ENCODE data around the gene SAMD5. TPM values are rescaled to one million over a fixed set of nuclear protein-coding genes. Genes with fewer than 3 reads are reported as not detected.

The SAMD5 gene
- polyA plus RNA-seq, 1 experiment: 3.3 TPM

- H3K36me3 ChIP-seq (ENCODE audit: control insufficient read depth, insufficient read depth, low read length): no peaks in the 10 kb centered on the region
- H3K27me3 ChIP-seq (ENCODE audit: control insufficient read depth, insufficient read depth, low read length): no peaks in the 10 kb centered on the region
- no peak for TF ChIP-seq CTCF (IDR thresholded peaks at IDR 0.05; ENCODE audit: insufficient read depth, low read depth, low read length)
- CTCF ChIA-PET: no interaction called here
- no peak for DNase-seq (ENCODE audit: low read depth)
- H3K4me3 ChIP-seq (ENCODE audit: low read depth, low read length): no peak overlapping the region
- POLR2A ChIA-PET: no interaction called here
Observed at GRCh38 chr6:147547369-147547902, 38.9 kb downstream of the SAMD5 start.

DNA sequence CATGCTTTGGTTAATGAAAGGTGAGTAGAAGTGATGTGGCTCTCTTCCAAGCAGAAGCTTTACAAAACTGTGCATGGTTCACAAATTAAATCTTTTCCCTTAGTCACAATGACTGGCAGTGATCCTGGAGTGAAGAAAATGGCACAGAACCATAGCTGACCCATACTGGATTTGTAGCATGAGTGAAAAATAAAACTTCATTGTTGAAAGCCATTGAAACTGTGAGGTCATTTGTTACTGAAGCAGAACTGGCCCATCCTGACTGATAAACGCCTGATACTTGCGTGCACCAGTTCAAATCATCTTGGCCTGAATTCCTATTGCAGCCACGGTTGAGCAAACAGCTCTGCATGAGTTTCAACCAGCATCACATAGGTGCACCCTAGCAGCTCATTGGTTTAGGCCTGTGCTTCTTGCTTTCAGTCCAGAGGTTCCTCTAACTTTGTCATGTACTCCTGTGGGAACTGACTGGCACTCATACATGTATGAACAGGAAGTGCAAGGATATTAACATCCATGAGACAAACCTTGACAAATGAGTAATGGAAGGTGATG, 40.5 kb downstream of the SAMD5 start:
- TF ChIP-seq CTCF (IDR thresholded peaks at IDR 0.05; ENCODE audit: insufficient read depth, low read depth, low read length): no peak
- Histone ChIP-seq H3K27me3 (ENCODE audit: control insufficient read depth, insufficient read depth, low read length) (no peaks in the 10 kb centered on the region), H3K4me3 (ENCODE audit: low read depth, low read length) (no peak overlapping the region), H3K36me3 (ENCODE audit: control insufficient read depth, insufficient read depth, low read length) (no peaks in the 10 kb centered on the region)
- no peak for DNase-seq (ENCODE audit: low read depth)
- CTCF ChIA-PET: no interaction called here
- POLR2A ChIA-PET: no interaction called here

DNA sequence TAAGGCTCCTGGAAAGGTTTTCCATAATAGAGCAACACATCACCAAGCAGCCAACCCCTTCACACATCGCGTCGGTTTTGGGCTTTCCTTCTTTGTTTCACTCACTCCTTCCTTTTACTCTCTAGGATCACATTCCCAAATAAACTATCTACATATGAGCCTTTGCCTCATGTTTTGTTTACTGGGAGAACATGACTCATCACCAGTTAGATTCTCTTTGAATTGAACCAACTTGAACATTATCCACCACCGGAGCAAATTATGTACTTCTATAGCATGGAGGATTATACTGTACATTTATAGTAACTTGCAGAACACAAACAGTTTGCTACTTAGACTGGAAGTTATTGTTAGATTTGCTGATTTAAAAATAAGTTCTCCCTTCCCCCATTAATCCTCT, 41.0 kb downstream of the SAMD5 start:
- Histone ChIP-seq H3K4me3 (ENCODE audit: low read depth, low read length) (no peak overlapping the region), H3K36me3 (ENCODE audit: control insufficient read depth, insufficient read depth, low read length) (no peaks in the 10 kb centered on the region), H3K27me3 (ENCODE audit: control insufficient read depth, insufficient read depth, low read length) (no peaks in the 10 kb centered on the region)
- DNase-seq (ENCODE audit: low read depth): no peak
- TF ChIP-seq CTCF (IDR thresholded peaks at IDR 0.05; ENCODE audit: insufficient read depth, low read depth, low read length): no peak
- POLR2A ChIA-PET: no interaction called here
- CTCF ChIA-PET: no interaction called here

- ChIA-PET CTCF (interaction anchor here (0.6 kb wide), 1 partner anchor 428 kb away, joined by 3 read pairs; no protein-coding TSS in a partner anchor), POLR2A (no interaction called here)
- H3K27me3 ChIP-seq (ENCODE audit: control insufficient read depth, insufficient read depth, low read length): no peaks in the 10 kb centered on the region
- H3K4me3 ChIP-seq (ENCODE audit: low read depth, low read length): no peak overlapping the region
- no peak for DNase-seq (ENCODE audit: low read depth)
- TF ChIP-seq CTCF (IDR thresholded peaks at IDR 0.05; ENCODE audit: insufficient read depth, low read depth, low read length): no peak
- H3K36me3 ChIP-seq (ENCODE audit: control insufficient read depth, insufficient read depth, low read length): no peaks in the 10 kb centered on the region
Observed at GRCh38 chr6:147551976-147552375, 43.5 kb downstream of the SAMD5 start.

GRCh38 chr6:147553099-147553498, 44.6 kb downstream of the SAMD5 start:
- no peak for DNase-seq (ENCODE audit: low read depth)
- ChIA-PET POLR2A (no interaction called here), CTCF (no interaction called here)
- H3K27me3 ChIP-seq (ENCODE audit: control insufficient read depth, insufficient read depth, low read length): no peaks in the 10 kb centered on the region
- no peak for TF ChIP-seq CTCF (IDR thresholded peaks at IDR 0.05; ENCODE audit: insufficient read depth, low read depth, low read length)
- no peak overlapping the region for H3K4me3 ChIP-seq (ENCODE audit: low read depth, low read length)
- no peaks in the 10 kb centered on the region for H3K36me3 ChIP-seq (ENCODE audit: control insufficient read depth, insufficient read depth, low read length)
